HG03196 (cell line): Measurements from ENCODE around the gene FAM78A.
"Not testable (repeated sequence)": the region's sequence is repeated elsewhere in the genome, so short reads cannot be mapped to it uniquely, and the experiment has no call there.

Source experiments
- ATAC-seq: cut with Tn5 transposase; IDR thresholded peaks from one replicate; pipeline ENCODE4 v1.9.1; 2021; ENCODE audit not compliant: unreplicated experiment

FAM78A gene

GRCh38 chr9:131282688-131283422, 6.5 kb upstream of the FAM78A start:
- ATAC-seq: no peak

- no peak for ATAC-seq
Measured at GRCh38 chr9:131282175-131282574, 5.9 kb upstream of the FAM78A start.

GRCh38 chr9:131281119-131281965, 5.0 kb upstream of the FAM78A start:
- ATAC-seq: no peak

- ATAC-seq: no peak
Measured at GRCh38 chr9:131280660-131281059, 4.3 kb upstream of the FAM78A start.

GRCh38 chr9:131279863-131280570, 3.7 kb upstream of the FAM78A start:
- ATAC-seq: no peak

GRCh38 chr9:131279196-131279862, 3.0 kb upstream of the FAM78A start:
- ATAC-seq: no peak

GRCh38 chr9:131278702-131279111, 2.4 kb upstream of the FAM78A start:
- no peak for ATAC-seq

- no peak for ATAC-seq
Measured at GRCh38 chr9:131277910-131278701, 1.8 kb upstream of the FAM78A start.

- ATAC-seq: no peak
Measured at GRCh38 chr9:131277287-131277909, 1.1 kb upstream of the FAM78A start.

- ATAC-seq: no peak
Measured at GRCh38 chr9:131276891-131277286, 579 bp upstream of the FAM78A start.

- ATAC-seq: no peak
Measured at GRCh38 chr9:131275332-131276093, 797 bp downstream of the FAM78A start.

GRCh38 chr9:131274674-131275331, 1.5 kb downstream of the FAM78A start:
- ATAC-seq: no peak

- ATAC-seq: no peak
Measured at GRCh38 chr9:131273856-131274673, 2.2 kb downstream of the FAM78A start.

GRCh38 chr9:131273146-131273855, 3.0 kb downstream of the FAM78A start:
- ATAC-seq: no peak

- ATAC-seq: no peak
Measured at GRCh38 chr9:131272212-131272611, 4.1 kb downstream of the FAM78A start.

GRCh38 chr9:131271506-131271931, 4.8 kb downstream of the FAM78A start:
- no peak for ATAC-seq

- not testable (repeated sequence) for ATAC-seq
Measured at GRCh38 chr9:131271016-131271273, 5.4 kb downstream of the FAM78A start.
